Loucy (cell line): Measurements from ENCODE around the gene CYP21A2.
"Not testable (repeated sequence)": the region's sequence is repeated elsewhere in the genome, so short reads cannot be mapped to it uniquely, and the experiment has no call there.

Experiments
- CTCF ChIP-seq: fragments of 200-600 bp; sonication (generic); conservative IDR thresholded peaks from 2 replicates; pipeline ENCODE4 v1.5.1; 2014; ENCODE audit warnings: mild to moderate bottlenecking, antibody characterized with exemption, low read length
- EZH2phosphoT487 ChIP-seq: fragments of 200-600 bp; IDR thresholded peaks from 2 replicates; pipeline ENCODE4 v1.6.1; 2018; ENCODE audit warnings: antibody characterized with exemption, mild to moderate bottlenecking, moderate library complexity, borderline replicate concordance

GRCh38 chr6:32009537-32009936, 28.7 kb upstream of the CYP21A2 start:
- not testable (repeated sequence) for TF ChIP-seq CTCF, EZH2phosphoT487
